HepG2 (cell line): ENCODE measurements around the gene MLN. TPM values are rescaled to one million over a fixed set of nuclear protein-coding genes. Genes with fewer than 3 reads are reported as not detected.

Experiments
- DMAP1 ChIP-seq: IDR thresholded peaks from 2 replicates; pipeline ENCODE4 v1.6.1; 2016
- GLI4 ChIP-seq: sonication (generic); formaldehyde crosslinking; IDR thresholded peaks from 2 replicates; pipeline ENCODE4 v1.5.1; 2020; ENCODE audit warnings: missing genetic modification reagents, mild to moderate bottlenecking, moderate library complexity, borderline replicate concordance
- HDAC6 ChIP-seq: fragments of 200-600 bp; sonication (generic); IDR thresholded peaks from 2 replicates; pipeline ENCODE4 v1.7.0; 2017; ENCODE audit warnings: mild to moderate bottlenecking, antibody characterized with exemption, low read length, low read depth
- KLF12 ChIP-seq: sonication (generic); formaldehyde crosslinking; IDR thresholded peaks from 2 replicates; pipeline ENCODE4 v1.4.0; 2020; ENCODE audit warnings: missing genetic modification reagents, borderline replicate concordance
- MAZ ChIP-seq, 2 experiments: sonication (generic) in 1 of 2; formaldehyde crosslinking in 1 of 2; IDR thresholded peaks; 2 replicates each; pipeline versions ENCODE4 v1.5.0 to v1.6.1; 2012 to 2020; ENCODE audit warnings: low read depth in 2 of 2, mild to moderate bottlenecking in 2 of 2, borderline replicate concordance in 1 of 2, improper control_type of control experiment in 1 of 2, low read length in 1 of 2, missing genetic modification reagents in 1 of 2, moderate library complexity in 1 of 2
- MED1 ChIP-seq: sonication (generic); formaldehyde crosslinking; IDR thresholded peaks from 2 replicates; pipeline ENCODE4 v1.4.0; 2020; ENCODE audit warnings: missing genetic modification reagents
- MYC ChIP-seq: sonication (generic); formaldehyde crosslinking; IDR thresholded peaks from 2 replicates; pipeline ENCODE4 v1.9.0; 2021; ENCODE audit warnings: missing genetic modification reagents, borderline replicate concordance
- NCOA2 ChIP-seq: sonication (generic); formaldehyde crosslinking; IDR thresholded peaks from 2 replicates; pipeline ENCODE4 v1.8.0; 2022; ENCODE audit warnings: inconsistent platforms
- POLR2A ChIP-seq, 2 experiments: IDR thresholded peaks; 2 replicates each; pipeline ENCODE4 v1.6.1; 2011; ENCODE audit warnings: low read depth in 2 of 2, low read length in 2 of 2, mild to moderate bottlenecking in 1 of 2, moderate library complexity in 1 of 2; ENCODE audit not compliant: insufficient read depth in 1 of 2
- REST ChIP-seq, 2 experiments: IDR thresholded peaks; 2 replicates each; pipeline ENCODE4 v1.6.1; 2011 to 2012; ENCODE audit warnings: low read length in 2 of 2, borderline replicate concordance in 1 of 2, low read depth in 1 of 2, mild to moderate bottlenecking in 1 of 2, moderate library complexity in 1 of 2
- SMAD3 ChIP-seq: sonication (generic); formaldehyde crosslinking; IDR thresholded peaks from 2 replicates; pipeline ENCODE4 v1.4.0; 2020; ENCODE audit warnings: missing genetic modification reagents
- TSC22D2 ChIP-seq: sonication (generic); formaldehyde crosslinking; IDR thresholded peaks from 2 replicates; pipeline ENCODE4 v1.5.1; 2020; ENCODE audit warnings: missing genetic modification reagents, mild to moderate bottlenecking, borderline replicate concordance
- ZFP82 ChIP-seq: sonication (generic); formaldehyde crosslinking; IDR thresholded peaks from 2 replicates; pipeline ENCODE4 v1.5.1; 2020; ENCODE audit warnings: mild to moderate bottlenecking, missing genetic modification reagents, borderline replicate concordance
- ZNF607 ChIP-seq: sonication (generic); formaldehyde crosslinking; IDR thresholded peaks from 2 replicates; pipeline ENCODE4 v1.5.1; 2020; ENCODE audit warnings: missing genetic modification reagents, mild to moderate bottlenecking, borderline replicate concordance
- ZNF616 ChIP-seq: sonication (generic); formaldehyde crosslinking; IDR thresholded peaks from 2 replicates; pipeline ENCODE4 v1.5.0; 2020; ENCODE audit warnings: low read depth, mild to moderate bottlenecking, missing genetic modification reagents
- ZNF788 ChIP-seq: sonication (generic); formaldehyde crosslinking; IDR thresholded peaks from 2 replicates; pipeline ENCODE4 v1.5.0; 2020; ENCODE audit warnings: mild to moderate bottlenecking, missing genetic modification reagents, borderline replicate concordance
- polyA plus RNA-seq, 8 experiments: library from polyadenylated mRNA; depleted of rRNA in 3 of 8; stranded (reverse) in 7 of 8; unstranded in 1 of 8; fragments of >200 nt; fragmentation: Illumina TruSeq in 4 of 8; extraction: Trizol in 4 of 8; gene quantifications; 2 replicates each; pipeline versions ENCODE4 v1.2.1 to v1.2.3, GENCODE V29; 2011 to 2016; ENCODE audit warnings: low read depth in 4 of 8, missing spikeins in 1 of 8, mixed read lengths in 1 of 8; ENCODE audit not compliant: insufficient read depth in 1 of 8
- total RNA-seq, 5 experiments: library from RNA; depleted of rRNA; stranded (reverse); fragments of >200 nt; fragmentation: Illumina TruSeq; extraction: Trizol; gene quantifications; 2 replicates each; pipeline ENCODE4 v1.2.3, GENCODE V29; 2016; ENCODE audit warnings: low read depth in 1 of 5
- TF ChIP-seq, protein P1 (sequence below): sonication (generic); formaldehyde crosslinking; IDR thresholded peaks from 2 replicates; pipeline ENCODE4 v1.4.0; 2020; ENCODE audit warnings: missing genetic modification reagents
- TF ChIP-seq, protein P2 (sequence below): sonication (generic); formaldehyde crosslinking; IDR thresholded peaks from 2 replicates; pipeline ENCODE4 v1.5.1; 2020; ENCODE audit warnings: mild to moderate bottlenecking, missing genetic modification reagents, moderate library complexity

Gene MLN
- total and polyA plus RNA-seq, 2 of the 13 experiments (the other 11 are each of a cell fraction or from before 2014, with no cell fraction given) = not detected

GRCh38 chr6:33788694-33789549 lies 14.9 kb downstream of the MLN start, which contains the start of gene LEMD2 (continued):
- TF ChIP-seq REST (IDR thresholded peaks at IDR 0.05; ENCODE audit: borderline replicate concordance in 1 of 2, low read depth in 1 of 2, low read length in 2 of 2) (peak in 1 of 2 experiments; percentile 39; a peak in 1 of 4 replicates), TSC22D2 (CRISPR knock-in tag) (peak; percentile 79; the same call in 1 of the 2 replicates), ZFP82 (CRISPR knock-in tag) (no peak), ZNF607 (CRISPR knock-in tag) (peak; percentile 88), NCOA2 (CRISPR knock-in tag) (peak; percentile 55), ZNF616 (CRISPR knock-in tag) (peak; percentile 84; the same call in 1 of the 2 replicates), MED1 (CRISPR knock-in tag) (peak; percentile 88), KLF12 (peak; percentile 96), POLR2A (IDR thresholded peaks at IDR 0.05; ENCODE audit: insufficient read depth in 1 of 2, low read depth in 2 of 2, low read length in 2 of 2) (peak; percentile 75 to 91), MYC (peak; percentile 82; the same call in 1 of the 2 replicates), HDAC6 (no peak), GLI4 (CRISPR knock-in tag) (no peak; the same call in 1 of the 2 replicates), SMAD3 (CRISPR knock-in tag) (peak; percentile 91), ZNF788 (CRISPR knock-in tag) (peak; percentile 87), DMAP1 (CRISPR knock-in tag) (peak; percentile 76), MAZ (IDR thresholded peaks at IDR 0.05; ENCODE audit: borderline replicate concordance, low read depth, low read length) (peak; percentile 100), MAZ (CRISPR knock-in tag; IDR thresholded peaks at IDR 0.05; ENCODE audit: low read depth) (peak; percentile 100)
- TF ChIP-seq, protein P1, sequence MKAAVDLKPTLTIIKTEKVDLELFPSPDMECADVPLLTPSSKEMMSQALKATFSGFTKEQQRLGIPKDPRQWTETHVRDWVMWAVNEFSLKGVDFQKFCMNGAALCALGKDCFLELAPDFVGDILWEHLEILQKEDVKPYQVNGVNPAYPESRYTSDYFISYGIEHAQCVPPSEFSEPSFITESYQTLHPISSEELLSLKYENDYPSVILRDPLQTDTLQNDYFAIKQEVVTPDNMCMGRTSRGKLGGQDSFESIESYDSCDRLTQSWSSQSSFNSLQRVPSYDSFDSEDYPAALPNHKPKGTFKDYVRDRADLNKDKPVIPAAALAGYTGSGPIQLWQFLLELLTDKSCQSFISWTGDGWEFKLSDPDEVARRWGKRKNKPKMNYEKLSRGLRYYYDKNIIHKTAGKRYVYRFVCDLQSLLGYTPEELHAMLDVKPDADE (CRISPR knock-in tag) = peak; percentile 73
- TF ChIP-seq, protein P2, sequence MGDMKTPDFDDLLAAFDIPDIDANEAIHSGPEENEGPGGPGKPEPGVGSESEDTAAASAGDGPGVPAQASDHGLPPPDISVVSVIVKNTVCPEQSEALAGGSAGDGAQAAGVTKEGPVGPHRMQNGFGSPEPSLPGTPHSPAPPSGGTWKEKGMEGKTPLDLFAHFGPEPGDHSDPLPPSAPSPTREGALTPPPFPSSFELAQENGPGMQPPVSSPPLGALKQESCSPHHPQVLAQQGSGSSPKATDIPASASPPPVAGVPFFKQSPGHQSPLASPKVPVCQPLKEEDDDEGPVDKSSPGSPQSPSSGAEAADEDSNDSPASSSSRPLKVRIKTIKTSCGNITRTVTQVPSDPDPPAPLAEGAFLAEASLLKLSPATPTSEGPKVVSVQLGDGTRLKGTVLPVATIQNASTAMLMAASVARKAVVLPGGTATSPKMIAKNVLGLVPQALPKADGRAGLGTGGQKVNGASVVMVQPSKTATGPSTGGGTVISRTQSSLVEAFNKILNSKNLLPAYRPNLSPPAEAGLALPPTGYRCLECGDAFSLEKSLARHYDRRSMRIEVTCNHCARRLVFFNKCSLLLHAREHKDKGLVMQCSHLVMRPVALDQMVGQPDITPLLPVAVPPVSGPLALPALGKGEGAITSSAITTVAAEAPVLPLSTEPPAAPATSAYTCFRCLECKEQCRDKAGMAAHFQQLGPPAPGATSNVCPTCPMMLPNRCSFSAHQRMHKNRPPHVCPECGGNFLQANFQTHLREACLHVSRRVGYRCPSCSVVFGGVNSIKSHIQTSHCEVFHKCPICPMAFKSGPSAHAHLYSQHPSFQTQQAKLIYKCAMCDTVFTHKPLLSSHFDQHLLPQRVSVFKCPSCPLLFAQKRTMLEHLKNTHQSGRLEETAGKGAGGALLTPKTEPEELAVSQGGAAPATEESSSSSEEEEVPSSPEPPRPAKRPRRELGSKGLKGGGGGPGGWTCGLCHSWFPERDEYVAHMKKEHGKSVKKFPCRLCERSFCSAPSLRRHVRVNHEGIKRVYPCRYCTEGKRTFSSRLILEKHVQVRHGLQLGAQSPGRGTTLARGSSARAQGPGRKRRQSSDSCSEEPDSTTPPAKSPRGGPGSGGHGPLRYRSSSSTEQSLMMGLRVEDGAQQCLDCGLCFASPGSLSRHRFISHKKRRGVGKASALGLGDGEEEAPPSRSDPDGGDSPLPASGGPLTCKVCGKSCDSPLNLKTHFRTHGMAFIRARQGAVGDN = peak; percentile 84
